ENCODE measurements around the gene ROCK2. TPM values are rescaled to one million over a fixed set of nuclear protein-coding genes. Genes with fewer than 3 reads are reported as not detected.
"Not testable (repeated sequence)": the region's sequence is repeated elsewhere in the genome, so short reads cannot be mapped to it uniquely, and the experiment has no call there.

ROCK2 gene
- total RNA-seq, 4 donors from 2014 or later = 90.0 to 119 (median 101) TPM

DNA sequence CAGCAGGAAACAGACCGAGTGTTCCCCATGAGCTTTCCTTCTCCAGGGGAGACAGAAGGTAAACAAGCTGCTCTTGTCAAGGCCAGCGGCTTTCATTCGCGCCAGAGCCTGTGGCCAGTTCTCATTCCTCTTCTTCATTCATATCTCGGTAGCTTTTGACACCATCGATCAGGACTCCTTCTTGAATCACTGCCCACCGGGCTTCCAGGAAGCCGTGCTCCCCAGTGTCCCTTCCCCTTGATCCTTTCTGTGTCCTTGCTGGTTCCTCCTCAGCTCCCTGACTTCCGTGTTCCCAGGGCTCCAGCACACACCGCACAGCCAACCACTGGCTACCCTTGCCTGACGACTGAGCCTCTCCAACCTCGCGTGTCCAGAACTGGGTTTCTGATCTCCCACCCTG is 175.1 kb downstream of the ROCK2 start:
- intact Hi-C loops (cut with DNase I) = no loop called here
- WGBS = 85% methylated on average over 12 of the region's 13 CpGs

GRCh38 chr2:11168488-11168887 is 175.9 kb downstream of the ROCK2 start:
- DNase-seq (ENCODE audit: extremely low spot score) = no peak
- intact Hi-C loops (cut with DNase I) = no loop called here
- peaks cover 0 to 11% (median 4%) of the 10 kb centered on the region in 4 donors for H3K36me3 ChIP-seq
- no peaks in the 10 kb centered on the region for H3K27me3 ChIP-seq
- no peaks in the 10 kb centered on the region for H3K4me1 ChIP-seq
- H3K4me3 ChIP-seq = no peak overlapping the region
- no peak for TF ChIP-seq POLR2A (IDR thresholded peaks at IDR 0.05; ENCODE audit: low read depth)
- TF ChIP-seq EP300 (IDR thresholded peaks at IDR 0.05) = no peak
- TF ChIP-seq, protein P1, sequence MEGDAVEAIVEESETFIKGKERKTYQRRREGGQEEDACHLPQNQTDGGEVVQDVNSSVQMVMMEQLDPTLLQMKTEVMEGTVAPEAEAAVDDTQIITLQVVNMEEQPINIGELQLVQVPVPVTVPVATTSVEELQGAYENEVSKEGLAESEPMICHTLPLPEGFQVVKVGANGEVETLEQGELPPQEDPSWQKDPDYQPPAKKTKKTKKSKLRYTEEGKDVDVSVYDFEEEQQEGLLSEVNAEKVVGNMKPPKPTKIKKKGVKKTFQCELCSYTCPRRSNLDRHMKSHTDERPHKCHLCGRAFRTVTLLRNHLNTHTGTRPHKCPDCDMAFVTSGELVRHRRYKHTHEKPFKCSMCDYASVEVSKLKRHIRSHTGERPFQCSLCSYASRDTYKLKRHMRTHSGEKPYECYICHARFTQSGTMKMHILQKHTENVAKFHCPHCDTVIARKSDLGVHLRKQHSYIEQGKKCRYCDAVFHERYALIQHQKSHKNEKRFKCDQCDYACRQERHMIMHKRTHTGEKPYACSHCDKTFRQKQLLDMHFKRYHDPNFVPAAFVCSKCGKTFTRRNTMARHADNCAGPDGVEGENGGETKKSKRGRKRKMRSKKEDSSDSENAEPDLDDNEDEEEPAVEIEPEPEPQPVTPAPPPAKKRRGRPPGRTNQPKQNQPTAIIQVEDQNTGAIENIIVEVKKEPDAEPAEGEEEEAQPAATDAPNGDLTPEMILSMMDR (IDR thresholded peaks at IDR 0.05) = no peak
- TF ChIP-seq POLR2AphosphoS5 (IDR thresholded peaks at IDR 0.05) = no peak
- no peaks in the 10 kb centered on the region for H3K9me3 ChIP-seq
- no peak overlapping the region for H3K27ac ChIP-seq (replicated peaks in 1 of 4)
- 88% methylated on average over 9 of the region's 9 CpGs for WGBS

More for the DNA sequence above, 175.1 kb downstream of the ROCK2 start:
- Histone ChIP-seq H3K36me3 (peaks cover 0 to 6% (median 0%) of the 10 kb centered on the region in 4 donors), H3K9me3 (no peaks in the 10 kb centered on the region), H3K27me3 (no peaks in the 10 kb centered on the region), H3K4me1 (no peaks in the 10 kb centered on the region), H3K4me3 (no peak overlapping the region), H3K27ac (replicated peaks in 1 of 4) (no peak overlapping the region)
- no peak for DNase-seq (ENCODE audit: extremely low spot score)
- TF ChIP-seq, protein P1 (IDR thresholded peaks at IDR 0.05) = no peak
- TF ChIP-seq EP300 (IDR thresholded peaks at IDR 0.05) = no peak
- no peak for TF ChIP-seq POLR2A (IDR thresholded peaks at IDR 0.05; ENCODE audit: low read depth)
- TF ChIP-seq POLR2AphosphoS5 (IDR thresholded peaks at IDR 0.05) = no peak

- H3K4me3 ChIP-seq = no peak overlapping the region
- no peaks in the 10 kb centered on the region for H3K27me3 ChIP-seq
- H3K9me3 ChIP-seq = no peaks in the 10 kb centered on the region
- no peak for TF ChIP-seq POLR2AphosphoS5 (IDR thresholded peaks at IDR 0.05)
- no peak for TF ChIP-seq POLR2A (IDR thresholded peaks at IDR 0.05; ENCODE audit: low read depth)
- TF ChIP-seq EP300 (IDR thresholded peaks at IDR 0.05) = no peak
- TF ChIP-seq, protein P1 (IDR thresholded peaks at IDR 0.05) = no peak
- 97% methylated on average over 10 of the region's 10 CpGs for WGBS
- intact Hi-C loops (cut with DNase I) = no loop called here
- DNase-seq (ENCODE audit: extremely low spot score) = no peak
- peaks cover 0 to 17% (median 8%) of the 10 kb centered on the region in 4 donors for H3K36me3 ChIP-seq
- H3K4me1 ChIP-seq = no peaks in the 10 kb centered on the region
- no peak overlapping the region for H3K27ac ChIP-seq (replicated peaks in 1 of 4)
These were observed 178.0 kb downstream of the ROCK2 start for GRCh38 chr2:11166476-11166875.

- peaks cover 0 to 24% (median 10%) of the 10 kb centered on the region in 4 donors for H3K36me3 ChIP-seq
- intact Hi-C loops (cut with DNase I); H3K4me1 ChIP-seq; H3K4me3 ChIP-seq; H3K9me3 ChIP-seq; DNase-seq (ENCODE audit: extremely low spot score); H3K27ac ChIP-seq (replicated peaks in 1 of 4); H3K27me3 ChIP-seq: not testable (repeated sequence)
- 94% methylated on average over 21 of the region's 28 CpGs for WGBS
These were observed 179.4 kb downstream of the ROCK2 start for GRCh38 chr2:11165046-11165445.

- TF ChIP-seq POLR2AphosphoS5 (IDR thresholded peaks at IDR 0.05) = no peak
- no peak for TF ChIP-seq POLR2A (IDR thresholded peaks at IDR 0.05; ENCODE audit: low read depth)
- TF ChIP-seq EP300 (IDR thresholded peaks at IDR 0.05) = no peak
- TF ChIP-seq, protein P1 (IDR thresholded peaks at IDR 0.05) = no peak
- Histone ChIP-seq H3K4me1 (no peaks in the 10 kb centered on the region), H3K9me3 (no peaks in the 10 kb centered on the region), H3K27ac (replicated peaks in 1 of 4) (no peak overlapping the region), H3K4me3 (no peak overlapping the region), H3K36me3 (peaks cover 0 to 24% (median 10%) of the 10 kb centered on the region in 4 donors), H3K27me3 (no peaks in the 10 kb centered on the region)
- no peak for DNase-seq (ENCODE audit: extremely low spot score)
- intact Hi-C loops (cut with DNase I) = no loop called here
- WGBS = 96% methylated on average over 16 of the region's 16 CpGs
These were observed 180.8 kb downstream of the ROCK2 start for GRCh38 chr2:11163439-11164317.
